Measurements from ENCODE around the gene PRDM5.

- no peak for TF ChIP-seq ZNF217 (IDR thresholded peaks at IDR 0.05)
- TF ChIP-seq, protein P1, sequence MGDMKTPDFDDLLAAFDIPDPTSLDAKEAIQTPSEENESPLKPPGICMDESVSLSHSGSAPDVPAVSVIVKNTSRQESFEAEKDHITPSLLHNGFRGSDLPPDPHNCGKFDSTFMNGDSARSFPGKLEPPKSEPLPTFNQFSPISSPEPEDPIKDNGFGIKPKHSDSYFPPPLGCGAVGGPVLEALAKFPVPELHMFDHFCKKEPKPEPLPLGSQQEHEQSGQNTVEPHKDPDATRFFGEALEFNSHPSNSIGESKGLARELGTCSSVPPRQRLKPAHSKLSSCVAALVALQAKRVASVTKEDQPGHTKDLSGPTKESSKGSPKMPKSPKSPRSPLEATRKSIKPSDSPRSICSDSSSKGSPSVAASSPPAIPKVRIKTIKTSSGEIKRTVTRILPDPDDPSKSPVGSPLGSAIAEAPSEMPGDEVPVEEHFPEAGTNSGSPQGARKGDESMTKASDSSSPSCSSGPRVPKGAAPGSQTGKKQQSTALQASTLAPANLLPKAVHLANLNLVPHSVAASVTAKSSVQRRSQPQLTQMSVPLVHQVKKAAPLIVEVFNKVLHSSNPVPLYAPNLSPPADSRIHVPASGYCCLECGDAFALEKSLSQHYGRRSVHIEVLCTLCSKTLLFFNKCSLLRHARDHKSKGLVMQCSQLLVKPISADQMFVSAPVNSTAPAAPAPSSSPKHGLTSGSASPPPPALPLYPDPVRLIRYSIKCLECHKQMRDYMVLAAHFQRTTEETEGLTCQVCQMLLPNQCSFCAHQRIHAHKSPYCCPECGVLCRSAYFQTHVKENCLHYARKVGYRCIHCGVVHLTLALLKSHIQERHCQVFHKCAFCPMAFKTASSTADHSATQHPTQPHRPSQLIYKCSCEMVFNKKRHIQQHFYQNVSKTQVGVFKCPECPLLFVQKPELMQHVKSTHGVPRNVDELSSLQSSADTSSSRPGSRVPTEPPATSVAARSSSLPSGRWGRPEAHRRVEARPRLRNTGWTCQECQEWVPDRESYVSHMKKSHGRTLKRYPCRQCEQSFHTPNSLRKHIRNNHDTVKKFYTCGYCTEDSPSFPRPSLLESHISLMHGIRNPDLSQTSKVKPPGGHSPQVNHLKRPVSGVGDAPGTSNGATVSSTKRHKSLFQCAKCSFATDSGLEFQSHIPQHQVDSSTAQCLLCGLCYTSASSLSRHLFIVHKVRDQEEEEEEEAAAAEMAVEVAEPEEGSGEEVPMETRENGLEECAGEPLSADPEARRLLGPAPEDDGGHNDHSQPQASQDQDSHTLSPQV (IDR thresholded peaks at IDR 0.05): no peak
- TF ChIP-seq SP1 (IDR thresholded peaks at IDR 0.05; ENCODE audit: low read depth, low read length): no peak
- no peak for TF ChIP-seq SUZ12 (IDR thresholded peaks at IDR 0.05; ENCODE audit: unreplicated experiment)
- no peak for TF ChIP-seq RAD21 (IDR thresholded peaks at IDR 0.05; ENCODE audit: insufficient read depth, low read depth, low read length)
- no peak for TF ChIP-seq NFYA (IDR thresholded peaks at IDR 0.05; ENCODE audit: borderline replicate concordance, low read depth, low read length)
- TF ChIP-seq, protein P2, sequence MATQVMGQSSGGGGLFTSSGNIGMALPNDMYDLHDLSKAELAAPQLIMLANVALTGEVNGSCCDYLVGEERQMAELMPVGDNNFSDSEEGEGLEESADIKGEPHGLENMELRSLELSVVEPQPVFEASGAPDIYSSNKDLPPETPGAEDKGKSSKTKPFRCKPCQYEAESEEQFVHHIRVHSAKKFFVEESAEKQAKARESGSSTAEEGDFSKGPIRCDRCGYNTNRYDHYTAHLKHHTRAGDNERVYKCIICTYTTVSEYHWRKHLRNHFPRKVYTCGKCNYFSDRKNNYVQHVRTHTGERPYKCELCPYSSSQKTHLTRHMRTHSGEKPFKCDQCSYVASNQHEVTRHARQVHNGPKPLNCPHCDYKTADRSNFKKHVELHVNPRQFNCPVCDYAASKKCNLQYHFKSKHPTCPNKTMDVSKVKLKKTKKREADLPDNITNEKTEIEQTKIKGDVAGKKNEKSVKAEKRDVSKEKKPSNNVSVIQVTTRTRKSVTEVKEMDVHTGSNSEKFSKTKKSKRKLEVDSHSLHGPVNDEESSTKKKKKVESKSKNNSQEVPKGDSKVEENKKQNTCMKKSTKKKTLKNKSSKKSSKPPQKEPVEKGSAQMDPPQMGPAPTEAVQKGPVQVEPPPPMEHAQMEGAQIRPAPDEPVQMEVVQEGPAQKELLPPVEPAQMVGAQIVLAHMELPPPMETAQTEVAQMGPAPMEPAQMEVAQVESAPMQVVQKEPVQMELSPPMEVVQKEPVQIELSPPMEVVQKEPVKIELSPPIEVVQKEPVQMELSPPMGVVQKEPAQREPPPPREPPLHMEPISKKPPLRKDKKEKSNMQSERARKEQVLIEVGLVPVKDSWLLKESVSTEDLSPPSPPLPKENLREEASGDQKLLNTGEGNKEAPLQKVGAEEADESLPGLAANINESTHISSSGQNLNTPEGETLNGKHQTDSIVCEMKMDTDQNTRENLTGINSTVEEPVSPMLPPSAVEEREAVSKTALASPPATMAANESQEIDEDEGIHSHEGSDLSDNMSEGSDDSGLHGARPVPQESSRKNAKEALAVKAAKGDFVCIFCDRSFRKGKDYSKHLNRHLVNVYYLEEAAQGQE (IDR thresholded peaks at IDR 0.05; ENCODE audit: low read depth, low read length): no peak
- TF ChIP-seq MAX (IDR thresholded peaks at IDR 0.05; ENCODE audit: low read depth, low read length): no peak
- TF ChIP-seq SIN3A (IDR thresholded peaks at IDR 0.05; ENCODE audit: low read depth, low read length): no peak
- TF ChIP-seq GABPA (IDR thresholded peaks at IDR 0.05; ENCODE audit: low read depth): no peak
- no peak for TF ChIP-seq POLR2AphosphoS5 (IDR thresholded peaks at IDR 0.05; ENCODE audit: low read length)
These were observed 212.5 kb downstream of the PRDM5 start for GRCh38 chr4:120709991-120710390.
